Islet precursor cell (in vitro differentiated cells): ENCODE measurements around the gene ADAMTSL5.
A peak's percentile ranks its signal among the peaks of the same experiment; 100 is the strongest.

Source experiments
- DNase-seq: peaks from one replicate; pipeline ENCODE4 v3.0.0-alpha.2; 2018

Gene ADAMTSL5

GRCh38 chr19:1461862-1462261, 51.0 kb downstream of the ADAMTSL5 start:
- no peak for DNase-seq

DNA sequence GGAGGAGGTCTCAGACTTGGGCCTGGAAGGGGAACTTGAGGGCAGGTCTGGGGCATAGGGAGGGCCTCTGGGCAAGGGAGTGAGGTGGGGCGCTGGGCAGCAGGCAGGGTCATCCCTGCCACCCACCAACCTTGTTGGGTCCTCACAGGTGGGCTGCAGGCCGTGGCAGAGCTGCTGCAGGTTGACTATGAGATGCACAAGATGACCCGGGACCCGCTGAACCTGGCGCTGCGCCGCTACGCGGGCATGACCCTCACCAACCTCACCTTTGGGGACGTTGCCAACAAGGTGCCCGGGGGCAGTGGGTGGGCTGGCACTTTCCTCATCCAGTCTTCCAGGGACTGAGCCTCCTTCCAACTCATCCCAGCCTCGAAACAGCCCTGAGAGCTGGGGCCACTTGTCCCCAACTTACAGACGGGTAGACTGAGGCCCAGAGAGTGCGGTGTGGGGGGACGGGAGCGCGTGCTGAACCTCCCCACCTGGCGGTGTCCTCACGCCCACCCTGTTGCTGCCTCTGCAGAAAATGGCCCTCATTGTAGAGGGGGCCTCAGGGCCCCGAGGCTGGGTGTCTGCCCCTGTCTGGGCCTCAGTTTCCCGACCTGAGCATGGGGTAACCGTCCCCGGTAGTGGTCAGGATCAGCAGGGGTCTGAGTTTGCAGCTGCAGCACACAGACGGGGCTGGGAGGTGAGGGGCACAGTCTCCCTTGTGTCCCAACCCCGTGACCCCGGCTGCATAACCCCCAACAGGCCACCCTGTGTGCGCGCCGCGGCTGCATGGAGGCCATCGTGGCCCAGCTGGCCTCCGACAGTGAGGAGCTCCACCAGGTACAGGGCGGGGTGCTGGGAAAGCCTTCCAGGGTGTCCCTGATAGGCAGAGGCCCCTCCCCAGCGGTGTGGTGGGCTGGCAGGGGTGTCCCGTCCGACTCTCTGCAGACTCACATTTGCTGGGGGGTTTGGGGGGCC, 52.5 kb downstream of the ADAMTSL5 start:
- DNase-seq, result no peak

DNA sequence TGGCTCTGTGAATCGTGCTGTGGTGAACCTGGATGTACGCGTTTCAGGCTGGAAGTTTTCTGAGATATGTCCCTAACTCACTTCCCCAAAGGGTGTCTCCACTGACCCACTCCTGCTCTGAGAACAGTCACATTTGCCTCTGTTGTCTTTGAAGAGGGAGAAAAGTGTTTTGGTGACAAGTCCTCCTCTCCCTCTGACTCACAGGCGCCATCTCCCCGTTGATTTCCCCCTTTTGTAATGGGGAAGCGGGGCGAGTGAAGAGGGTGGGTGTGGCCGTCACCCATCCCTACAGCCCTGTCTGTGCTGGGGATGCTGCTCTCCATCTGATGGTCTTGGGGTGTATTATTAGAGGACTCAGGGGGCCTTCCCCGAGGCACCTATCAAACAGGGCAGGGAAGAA, 53.3 kb downstream of the ADAMTSL5 start:
- no peak for DNase-seq

- no peak for DNase-seq
Measured at GRCh38 chr19:1457892-1458291, 54.9 kb downstream of the ADAMTSL5 start.

DNA sequence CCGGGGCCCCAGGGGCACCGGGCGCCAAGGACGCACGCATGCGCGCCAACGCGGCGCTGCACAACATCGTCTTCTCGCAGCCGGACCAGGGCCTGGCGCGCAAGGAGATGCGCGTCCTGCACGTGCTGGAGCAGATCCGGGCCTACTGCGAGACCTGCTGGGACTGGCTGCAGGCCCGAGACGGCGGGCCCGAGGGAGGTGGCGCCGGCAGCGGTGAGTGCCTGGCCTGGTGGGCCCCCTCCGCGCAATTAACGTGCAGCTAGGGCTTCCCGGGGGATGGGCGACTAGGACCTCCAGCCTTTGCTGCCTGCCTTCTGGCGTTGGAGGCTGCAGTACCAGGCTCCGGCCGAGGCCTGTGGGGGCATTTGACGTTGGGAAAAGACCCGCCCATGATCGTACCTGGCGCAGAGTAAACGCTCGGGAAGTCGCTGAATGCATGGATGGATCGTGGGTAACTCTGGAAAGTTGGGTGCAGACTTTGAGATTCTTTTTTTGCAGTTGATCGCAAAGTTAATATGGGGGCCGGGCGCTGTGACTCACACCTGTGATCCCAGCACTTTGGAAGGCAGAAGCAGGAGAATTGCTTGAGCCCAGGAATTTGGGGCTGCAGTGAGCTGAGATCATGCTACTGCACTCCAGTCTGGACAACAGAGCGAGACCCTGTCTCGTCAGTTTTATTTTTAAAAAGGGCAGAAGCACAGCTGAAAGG, 55.6 kb downstream of the ADAMTSL5 start:
- no peak for DNase-seq

DNA sequence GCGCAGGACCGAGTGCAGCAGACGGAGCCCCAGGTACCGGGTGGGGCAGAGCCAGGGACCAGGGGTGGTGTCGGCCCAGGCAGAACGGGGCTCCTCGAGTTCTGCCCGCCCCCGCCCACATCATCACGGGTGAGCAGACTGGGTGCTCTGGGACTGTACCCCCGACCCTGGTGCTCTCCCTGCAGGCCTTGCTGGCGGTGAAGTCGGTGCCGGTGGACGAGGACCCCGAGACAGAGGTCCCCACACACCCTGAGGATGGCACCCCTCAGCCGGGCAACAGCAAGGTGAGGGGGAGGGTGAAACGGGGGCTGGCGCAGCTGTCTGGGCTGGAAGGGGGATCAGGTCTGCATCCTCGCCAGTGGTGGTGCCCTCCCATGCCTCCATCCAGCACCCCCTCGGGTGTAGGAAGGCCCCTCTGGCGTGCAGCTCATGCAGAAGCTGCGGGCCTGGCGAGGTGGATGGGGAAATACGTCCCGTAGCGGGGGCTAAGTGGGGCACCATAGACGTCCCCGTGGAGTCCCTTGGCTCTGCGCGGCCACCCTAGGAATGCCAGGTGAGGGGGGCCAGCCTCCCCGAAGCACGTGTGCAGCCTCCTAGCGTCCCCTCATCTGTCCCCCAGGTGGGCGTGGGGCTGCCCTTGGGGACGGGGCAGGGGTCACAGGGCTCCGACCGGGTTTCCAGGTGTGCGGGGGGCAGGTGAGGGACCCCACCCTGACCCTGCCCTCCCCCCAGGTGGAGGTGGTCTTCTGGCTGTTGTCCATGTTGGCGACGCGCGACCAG, 56.5 kb downstream of the ADAMTSL5 start:
- no peak for DNase-seq

DNA sequence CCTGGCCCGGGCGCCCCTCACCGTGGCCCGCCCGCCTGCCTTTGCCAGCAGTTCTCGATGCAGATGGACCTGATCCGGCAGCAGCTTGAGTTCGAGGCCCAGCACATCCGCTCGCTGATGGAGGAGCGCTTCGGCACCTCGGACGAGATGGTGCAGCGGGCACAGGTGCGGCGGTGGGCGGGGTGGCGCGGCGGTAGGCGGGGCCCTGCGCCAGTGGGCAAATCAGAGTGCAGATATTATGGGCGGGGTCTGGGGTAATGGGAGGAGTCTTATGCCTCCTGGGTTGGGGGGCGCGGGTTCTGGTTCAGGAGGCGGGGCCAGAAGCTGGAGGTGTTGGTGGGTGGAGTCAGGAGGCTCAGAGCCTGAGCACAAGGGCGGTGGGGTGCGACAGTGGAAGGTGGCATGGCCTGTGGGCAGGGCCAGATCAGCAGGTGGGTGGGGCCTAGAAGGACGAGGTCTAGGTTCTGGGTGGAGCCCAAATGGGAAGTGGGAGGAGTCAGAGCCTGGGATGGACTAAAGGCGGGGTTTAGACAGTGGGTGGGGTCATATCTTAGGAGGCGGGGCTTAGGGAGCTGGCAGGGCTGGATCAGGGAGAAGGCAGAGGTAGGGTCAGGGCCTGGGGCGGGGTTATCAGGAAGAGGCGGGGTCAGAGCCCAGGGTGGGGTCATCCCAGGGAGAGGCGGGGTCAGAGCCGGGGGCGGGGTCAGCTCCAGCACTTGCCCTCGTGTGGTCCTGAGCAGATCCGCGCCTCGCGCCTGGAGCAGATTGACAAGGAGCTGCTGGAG, 57.3 kb downstream of the ADAMTSL5 start:
- peak; percentile 84 for DNase-seq
